K562 treated with DMSO at 1 percent for 12 hours (cell line): ENCODE measurements around the gene DNAH6. TPM values are rescaled to one million over a fixed set of nuclear protein-coding genes. Genes with fewer than 3 reads are reported as not detected.

Experiments
- total RNA-seq: library from RNA; unstranded; fragments of 300-600 nt; gene quantifications from 2 replicates; pipeline ENCODE4 v1.2.3, GENCODE V29; 2022; ENCODE audit not compliant: insufficient read depth

The DNAH6 gene
- 0.19 TPM in 1 of 2 replicates, not detected in the other for total RNA-seq

DNA sequence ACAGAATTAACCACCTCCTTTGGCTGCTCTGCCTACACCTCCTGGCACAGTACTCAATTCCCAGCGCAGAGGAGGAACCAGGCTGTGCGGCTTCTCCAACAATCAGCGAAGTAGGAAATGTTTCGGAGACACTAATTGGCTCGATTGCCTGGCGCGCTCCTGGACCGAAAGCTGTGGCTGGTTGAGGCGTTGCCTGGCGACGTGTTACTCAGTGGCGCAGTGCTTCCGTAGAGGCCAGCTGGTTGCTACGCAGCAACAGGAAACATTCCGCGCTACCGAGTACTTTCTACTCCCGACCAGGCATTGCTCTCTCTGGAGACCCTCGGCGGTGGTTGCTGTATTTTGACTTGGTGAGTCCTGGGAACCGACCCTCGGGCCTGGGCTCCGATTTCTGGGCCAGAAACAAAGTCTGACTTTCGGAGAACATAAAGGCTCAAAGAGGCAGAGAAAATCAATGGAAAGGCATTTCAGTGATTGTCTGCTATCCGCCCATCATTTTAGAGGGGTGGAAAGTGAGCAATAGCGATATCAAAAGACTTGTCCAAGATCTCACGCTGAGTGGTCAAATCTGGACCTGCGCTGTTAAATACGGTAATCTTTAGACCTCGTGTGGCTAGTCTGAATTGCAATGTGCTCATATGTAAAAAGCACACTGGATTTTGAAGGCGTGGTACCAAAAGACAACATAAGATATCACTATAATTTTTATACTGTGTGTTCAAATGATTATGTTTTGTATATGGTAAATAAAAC, at the start of gene DNAH6:
TSS of gene DNAH6 (plus strand) at position 265 of the 753 bp plus-strand sequence. CDS start 1,329 bp downstream, outside the sequence.

Other genes starting within 250 kb of the DNAH6 start
- gene SUCLG1, start 57.2 kb upstream of the DNAH6 start, total RNA-seq: 85.5 and 97.2 TPM in 2 replicates